H9 (cell line): ENCODE results near the gene CHD1. TPM values are rescaled to one million over a fixed set of nuclear protein-coding genes. Genes with fewer than 3 reads are reported as not detected.

Source experiments
- DNase-seq: peaks from one replicate; pipeline ENCODE4 v3.0.0-alpha.2; 2017
- H2AFZ ChIP-seq: one replicate; pipeline ENCODE4 v1.6.1; 2013; ENCODE audit warnings: mild to moderate bottlenecking, low read length, control low read depth, moderate library complexity
- H2AK5ac ChIP-seq: 2 replicates; pipeline ENCODE4 v1.6.1; 2013; ENCODE audit warnings: low read length, control low read depth, mixed read lengths; ENCODE audit not compliant: insufficient read length
- H2BK120ac ChIP-seq: one replicate; pipeline ENCODE4 v1.6.1; 2013; ENCODE audit warnings: low read depth, mild to moderate bottlenecking, low read length, control low read depth, inconsistent platforms; ENCODE audit not compliant: poor library complexity, severe bottlenecking
- H2BK12ac ChIP-seq: 2 replicates; pipeline ENCODE4 v1.6.1; 2013; ENCODE audit warnings: low read length, control low read depth, mixed read lengths, low read depth; ENCODE audit not compliant: insufficient read length
- H2BK15ac ChIP-seq: 2 replicates; pipeline ENCODE4 v1.6.1; 2013; ENCODE audit warnings: low read depth, low read length, control low read depth
- H2BK20ac ChIP-seq: one replicate; pipeline ENCODE4 v1.6.1; 2013; ENCODE audit warnings: low read depth, mild to moderate bottlenecking, low read length, control low read depth, inconsistent platforms; ENCODE audit not compliant: poor library complexity, severe bottlenecking
- H2BK5ac ChIP-seq: 2 replicates; pipeline ENCODE4 v1.6.1; 2013; ENCODE audit warnings: low read length, control low read depth, mixed read lengths; ENCODE audit not compliant: insufficient read length
- H3K14ac ChIP-seq: 2 replicates; pipeline ENCODE4 v1.6.1; 2013; ENCODE audit warnings: low read length, control low read depth; ENCODE audit not compliant: insufficient read depth
- H3K18ac ChIP-seq: 2 replicates; pipeline ENCODE4 v1.6.1; 2013; ENCODE audit warnings: low read depth, mild to moderate bottlenecking, mixed read lengths, low read length, control low read depth; ENCODE audit not compliant: insufficient read length
- H3K23ac ChIP-seq: 2 replicates; pipeline ENCODE4 v1.6.1; 2013; ENCODE audit warnings: low read length, control low read depth, mixed read lengths, low read depth; ENCODE audit not compliant: insufficient read length
- H3K23me2 ChIP-seq: 2 replicates; pipeline ENCODE4 v1.6.1; 2013; ENCODE audit warnings: low read depth, mild to moderate bottlenecking, mixed read lengths, low read length, control low read depth; ENCODE audit not compliant: insufficient read length, poor library complexity, severe bottlenecking
- H3K27ac ChIP-seq: 2 replicates; pipeline ENCODE4 v1.5.1; 2013; ENCODE audit warnings: low read length, control low read depth, mixed read lengths, low read depth; ENCODE audit not compliant: insufficient read length
- H3K27me3 ChIP-seq: 2 replicates; pipeline ENCODE4 v1.6.1; 2013; ENCODE audit warnings: low read length, control low read depth, inconsistent platforms; ENCODE audit not compliant: insufficient read depth
- H3K4ac ChIP-seq: 2 replicates; pipeline ENCODE4 v1.6.1; 2013; ENCODE audit warnings: low read depth, mild to moderate bottlenecking, control low read depth, inconsistent platforms, low read length, moderate library complexity
- H3K4me1 ChIP-seq: 2 replicates; pipeline ENCODE4 v1.6.1; 2013; ENCODE audit warnings: low read length, control low read depth, inconsistent platforms; ENCODE audit not compliant: insufficient read depth
- H3K4me2 ChIP-seq: 2 replicates; pipeline ENCODE4 v1.6.1; 2013; ENCODE audit warnings: low read length, control low read depth, mixed read lengths; ENCODE audit not compliant: insufficient read length, insufficient read depth
- H3K56ac ChIP-seq: 2 replicates; pipeline ENCODE4 v1.6.1; 2013; ENCODE audit warnings: low read depth, mild to moderate bottlenecking, mixed read lengths, low read length, control low read depth; ENCODE audit not compliant: insufficient read length
- H3K79me1 ChIP-seq: 2 replicates; pipeline ENCODE4 v1.6.1; 2013; ENCODE audit warnings: low read depth, mild to moderate bottlenecking, moderate library complexity, low read length, control low read depth, inconsistent platforms; ENCODE audit not compliant: insufficient read depth, poor library complexity, severe bottlenecking
- H3K79me2 ChIP-seq: 2 replicates; pipeline ENCODE4 v1.6.1; 2013; ENCODE audit warnings: low read length, control low read depth, inconsistent platforms; ENCODE audit not compliant: insufficient read depth
- H3K9ac ChIP-seq: 2 replicates; pipeline ENCODE4 v1.6.1; 2013; ENCODE audit warnings: low read length, control low read depth, mixed read lengths; ENCODE audit not compliant: insufficient read length; ENCODE audit errors: extremely low read depth
- H3K9me3 ChIP-seq: one replicate; pipeline ENCODE4 v1.6.1; 2013; ENCODE audit warnings: low read depth, low read length, inconsistent platforms; ENCODE audit not compliant: control insufficient read depth
- H3T11ph ChIP-seq: one replicate; pipeline ENCODE4 v1.6.1; 2013; ENCODE audit warnings: mild to moderate bottlenecking, low read length, control low read depth, inconsistent platforms
- H4K20me1 ChIP-seq: one replicate; pipeline ENCODE4 v1.6.1; 2013; ENCODE audit not compliant: control insufficient read depth, insufficient read length, insufficient read depth
- H4K5ac ChIP-seq: 2 replicates; pipeline ENCODE4 v1.6.1; 2013; ENCODE audit warnings: low read depth, mild to moderate bottlenecking, mixed read lengths, low read length, control low read depth; ENCODE audit not compliant: insufficient read length
- H4K8ac ChIP-seq: replicated peaks from 2 replicates; pipeline ENCODE4 v1.6.1; 2013; ENCODE audit warnings: low read length, control low read depth, mixed read lengths, low read depth; ENCODE audit not compliant: insufficient read length
- H4K91ac ChIP-seq: 2 replicates; pipeline ENCODE4 v1.6.1; 2013; ENCODE audit warnings: low read depth, mild to moderate bottlenecking, moderate library complexity, mixed read lengths, low read length, control low read depth; ENCODE audit not compliant: insufficient read length
- H3K27ac Mint-ChIP-seq, 3 experiments: 2 replicates in 2 of 3; 3 replicates in 1 of 3; pipeline ENCODE4 v1.8.0; 2020 to 2021; ENCODE audit warnings: mixed read lengths in 3 of 3, mild to moderate bottlenecking in 1 of 3, moderate library complexity in 1 of 3
- H3K27me3 Mint-ChIP-seq: 2 replicates; pipeline ENCODE4 v1.8.0; 2021; ENCODE audit warnings: low read depth, mild to moderate bottlenecking, moderate library complexity, mixed read lengths
- H3K36me3 Mint-ChIP-seq, 3 experiments: 2 replicates in 2 of 3; 3 replicates in 1 of 3; pipeline ENCODE4 v1.8.0; 2020 to 2021; ENCODE audit warnings: low read depth in 3 of 3, mixed read lengths in 3 of 3; ENCODE audit not compliant: insufficient read depth in 1 of 3
- H3K4me1 Mint-ChIP-seq, 2 experiments: 2 replicates each; pipeline ENCODE4 v1.8.0; 2020; ENCODE audit warnings: mixed read lengths in 2 of 2
- H3K4me3 Mint-ChIP-seq, 2 experiments: 2 replicates in 1 of 2; 3 replicates in 1 of 2; pipeline ENCODE4 v1.8.0; 2020 to 2021; ENCODE audit warnings: mild to moderate bottlenecking in 2 of 2, mixed read lengths in 2 of 2, moderate library complexity in 1 of 2
- H3K9me3 Mint-ChIP-seq, 2 experiments: 2 replicates in 1 of 2; 3 replicates in 1 of 2; pipeline ENCODE4 v1.8.0; 2020; ENCODE audit warnings: mild to moderate bottlenecking in 2 of 2, mixed read lengths in 2 of 2, moderate library complexity in 1 of 2
- CTCF ChIP-seq: fragments of 200-600 bp; sonication (generic); conservative IDR thresholded peaks from 3 replicates; pipeline ENCODE4 v1.8.0; 2021; ENCODE audit warnings: antibody characterized with exemption, mild to moderate bottlenecking
- WGBS: extraction: QIAGEN DNeasy Blood & Tissue Kit; methylation state at CpG from one replicate; pipeline ENCODE4 v1.1.7; 2013; ENCODE audit warnings: missing lambda C conversion rate, low lambda C conversion rate, mixed read lengths; ENCODE audit not compliant: insufficient read length; ENCODE audit errors: extremely low coverage; 5-methylcytosine and 5-hydroxymethylcytosine counted together
- total RNA-seq: library from RNA; stranded (reverse); gene quantifications from 2 replicates; pipeline ENCODE4 v1.2.1, GENCODE V29; 2021

Gene CHD1
- total RNA-seq, 1 experiment from 2014 or later = 62.7 TPM

GRCh38 chr5:98942847-98943246 is 14.0 kb upstream of the CHD1 start:
- Histone ChIP-seq H4K20me1 (no peaks in the 10 kb centered on the region), H3K27ac (no peak overlapping the region), H4K91ac (no peak overlapping the region), H3K9me3 (no peaks in the 10 kb centered on the region), H2AK5ac (no peak overlapping the region), H3K4me2 (no peak overlapping the region), H3K4ac (no peak overlapping the region), H3K23me2 (no peaks in the 10 kb centered on the region), H2BK5ac (no peak overlapping the region), H2BK15ac (no peak overlapping the region), H3K27me3 (no peaks in the 10 kb centered on the region), H3K79me2 (no peaks in the 10 kb centered on the region), H3K18ac (no peak overlapping the region), H3T11ph (no peak overlapping the region), H3K23ac (no peak overlapping the region), H2BK12ac (no peak overlapping the region), H2AFZ (no peak overlapping the region), H4K8ac (no peak overlapping the region), H3K56ac (no peak overlapping the region), H4K5ac (no peak overlapping the region), H3K14ac (no peak overlapping the region), H2BK20ac (no peak overlapping the region), H3K4me1 (0 out of 2 replicates have a peak, but pooled peaks cover 5% of the 10 kb centered on the region), H3K9ac (no peak overlapping the region), H2BK120ac (no peak overlapping the region), H3K79me1 (no peaks in the 10 kb centered on the region)
- Mint-ChIP-seq H3K27me3 (no peaks in the 10 kb centered on the region), H3K4me3 (no peak overlapping the region), H3K27ac (no peak overlapping the region), H3K36me3 (no peaks in the 10 kb centered on the region), H3K4me1 (peaks cover 19 to 26% of the 10 kb centered on the region in 2 experiments), H3K9me3 (no peaks in the 10 kb centered on the region)
- WGBS = no CpG with 5 or more reads among the region's 3 CpGs
- no peak for TF ChIP-seq CTCF
- no peak for DNase-seq
